Measurements from ENCODE around the gene KIF26A.

The KIF26A gene

GRCh38 chr14:104138098-104138717 lies at the start of gene KIF26A:
Gene KIF26A, plus strand, starts transcription at chr14:104138587. Its CDS starts 136 bp downstream, at chr14:104138723.
- DNase-seq, result peak; percentile 62

- DNase-seq, result no peak
Measured at GRCh38 chr14:104090071-104090748, 48.2 kb upstream of the KIF26A start.

GRCh38 chr14:104091061-104091926 lies 47.1 kb upstream of the KIF26A start:
- no peak for DNase-seq

- DNase-seq, result no peak
Measured at GRCh38 chr14:104091927-104092771, 46.2 kb upstream of the KIF26A start.

- no peak for DNase-seq
Measured at GRCh38 chr14:104092931-104093365, 45.4 kb upstream of the KIF26A start.

- peak; percentile 21 for DNase-seq
Measured at GRCh38 chr14:104093366-104094055, 44.9 kb upstream of the KIF26A start.

GRCh38 chr14:104094056-104094708 lies 44.2 kb upstream of the KIF26A start:
- no peak for DNase-seq

- peak; percentile 83 for DNase-seq
Measured at GRCh38 chr14:104094709-104095425, 43.5 kb upstream of the KIF26A start.

GRCh38 chr14:104095426-104096310 lies 42.7 kb upstream of the KIF26A start:
- no peak for DNase-seq

GRCh38 chr14:104096318-104096717 lies 42.1 kb upstream of the KIF26A start:
- DNase-seq, result no peak

GRCh38 chr14:104096751-104097700 lies 41.4 kb upstream of the KIF26A start:
- no peak for DNase-seq

- DNase-seq, result no peak
Measured at GRCh38 chr14:104098272-104099095, 39.9 kb upstream of the KIF26A start.

- no peak for DNase-seq
Measured at GRCh38 chr14:104099096-104100041, 39.0 kb upstream of the KIF26A start.

- no peak for DNase-seq
Measured at GRCh38 chr14:104100171-104101085, 38.0 kb upstream of the KIF26A start.

GRCh38 chr14:104101086-104101621 lies 37.2 kb upstream of the KIF26A start:
- no peak for DNase-seq

All from stimulated activated CD4-positive, alpha-beta T cell treated with anti-CD3 and anti-CD28 coated beads, Interleukin-15, amount 100 ng/mL, for 24 hours (primary cell).